HG02852 (cell line): ENCODE results near the gene PLCG2.
A peak's percentile ranks its signal among the peaks of the same experiment; 100 is the strongest.
"Not testable (repeated sequence)": the region's sequence is repeated elsewhere in the genome, so short reads cannot be mapped to it uniquely, and the experiment has no call there.

ENCODE experiments used
- ATAC-seq: cut with Tn5 transposase; IDR thresholded peaks from one replicate; pipeline ENCODE4 v1.9.1; 2021; ENCODE audit warnings: mild to moderate bottlenecking, moderate library complexity; ENCODE audit not compliant: unreplicated experiment

Gene PLCG2

DNA sequence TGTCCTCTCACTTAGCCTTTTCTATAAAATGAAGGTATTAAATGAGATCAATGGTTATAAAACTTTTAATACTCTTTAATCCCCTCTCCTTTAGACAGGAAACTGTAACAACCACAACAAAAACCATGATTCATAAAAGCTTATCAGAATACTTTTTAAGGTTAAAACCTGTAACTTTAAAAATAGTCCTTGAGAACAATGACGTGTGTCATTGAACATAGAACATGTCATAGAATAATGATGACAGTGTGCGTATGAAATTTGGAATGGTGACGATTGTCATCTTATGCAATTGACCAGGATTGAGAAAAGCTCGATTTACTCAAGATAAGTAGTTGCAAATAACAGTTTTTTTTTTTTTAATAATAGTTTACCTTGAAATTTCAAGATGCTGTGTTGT is 94.1 kb downstream of the PLCG2 start:
- ATAC-seq: no peak

DNA sequence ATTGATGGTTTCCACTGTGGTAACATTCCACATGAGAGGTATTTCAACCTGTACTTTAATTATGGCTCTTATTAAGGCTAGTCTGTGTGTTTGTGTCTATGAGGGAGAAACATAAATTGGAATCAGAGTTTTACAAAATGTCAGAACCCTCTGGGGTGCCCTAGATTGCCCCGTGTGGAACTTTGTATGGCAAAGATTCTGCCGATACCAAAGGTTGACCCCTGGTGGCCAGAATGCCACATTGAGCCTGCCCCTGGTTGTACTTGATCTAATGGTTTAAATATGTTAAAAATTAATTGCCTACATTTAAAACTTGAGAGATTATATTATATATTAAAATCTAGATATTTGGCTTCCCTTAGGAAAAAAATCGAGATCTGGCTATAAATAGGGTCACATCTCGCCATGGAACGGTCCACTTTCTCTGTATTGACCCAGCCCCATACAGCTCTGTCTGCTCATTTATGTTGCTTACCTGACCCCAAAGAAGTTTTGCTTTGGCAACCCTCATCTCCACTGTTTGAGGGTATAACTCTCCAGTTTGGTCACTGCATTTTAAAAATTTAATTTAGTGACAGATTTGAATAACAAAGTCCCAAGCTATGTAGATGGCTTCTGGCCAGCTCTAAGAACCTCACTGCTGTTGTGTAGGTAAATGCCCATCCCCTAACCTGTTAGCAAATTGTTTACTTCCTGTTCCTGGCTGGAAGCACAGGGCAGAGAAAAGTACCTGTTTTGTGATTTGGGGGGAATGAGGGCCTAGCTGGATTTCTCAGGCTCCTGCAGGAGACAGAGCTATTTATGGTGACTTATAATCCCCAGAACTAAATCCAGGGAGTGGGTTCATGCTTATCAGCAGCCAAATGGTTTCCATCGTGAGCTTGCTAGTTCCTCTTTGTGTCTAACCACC is 95.0 kb downstream of the PLCG2 start:
- ATAC-seq: peak; percentile 68

DNA sequence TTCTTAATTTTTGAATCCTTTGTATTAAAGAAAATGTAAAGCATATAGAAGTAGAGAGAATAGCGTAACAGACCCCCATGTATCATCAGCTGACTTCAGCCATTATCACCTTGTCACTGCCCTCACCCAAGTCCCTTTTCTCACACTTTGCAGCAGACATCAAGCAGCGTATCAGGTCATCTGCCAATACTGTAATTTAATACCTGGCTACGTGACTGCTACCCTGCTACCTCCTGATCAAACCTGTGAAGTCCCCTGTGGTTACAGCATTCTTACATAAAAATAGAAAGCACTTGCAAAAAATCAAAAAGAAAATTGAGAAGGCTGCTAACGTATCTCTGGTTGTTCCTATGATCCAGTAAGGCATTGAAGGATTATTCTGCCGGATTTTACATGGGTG is 96.4 kb downstream of the PLCG2 start:
- no peak for ATAC-seq

- no peak for ATAC-seq
Observed at GRCh38 chr16:81876273-81876900, 97.3 kb downstream of the PLCG2 start.

DNA sequence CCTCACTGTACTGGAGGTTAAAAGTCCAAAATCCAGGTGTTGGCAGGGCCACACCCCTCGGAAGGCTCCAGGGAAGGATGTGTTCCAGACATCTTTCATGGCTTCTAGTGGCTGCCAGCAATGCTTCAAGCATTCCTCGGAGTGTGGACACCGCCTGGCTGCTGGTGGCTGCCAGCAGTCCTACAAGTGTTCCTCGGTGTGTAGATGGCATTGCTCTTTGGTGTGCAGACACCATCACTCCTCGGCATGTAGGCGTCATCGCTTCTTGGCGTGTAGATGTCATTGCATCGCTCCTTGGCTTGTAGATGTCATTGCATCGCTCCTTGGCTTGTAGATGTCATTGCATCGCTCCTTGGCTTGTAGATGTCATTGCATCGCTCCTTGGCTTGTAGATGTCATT is 98.4 kb downstream of the PLCG2 start:
- ATAC-seq: not testable (repeated sequence)

DNA sequence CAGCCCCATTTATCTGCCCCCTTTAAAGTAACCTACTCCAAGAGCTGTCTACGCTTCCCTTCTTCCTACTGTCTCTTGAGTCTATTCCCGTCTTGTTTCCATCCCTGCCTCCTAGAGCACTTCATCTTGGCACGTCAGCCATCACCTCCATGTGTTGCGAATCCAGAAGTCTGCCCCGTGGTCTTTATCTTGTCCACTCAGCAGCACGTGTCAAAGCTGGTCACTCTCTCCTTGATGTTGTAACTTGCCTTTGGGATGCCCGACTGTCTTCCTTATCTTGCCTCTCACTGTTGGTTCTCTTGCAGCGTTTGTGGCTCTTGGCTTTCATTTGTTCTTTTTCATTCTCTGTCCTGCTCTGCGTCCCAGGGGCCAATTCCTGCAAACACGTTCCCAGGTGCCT is 99.4 kb downstream of the PLCG2 start:
- no peak for ATAC-seq

DNA sequence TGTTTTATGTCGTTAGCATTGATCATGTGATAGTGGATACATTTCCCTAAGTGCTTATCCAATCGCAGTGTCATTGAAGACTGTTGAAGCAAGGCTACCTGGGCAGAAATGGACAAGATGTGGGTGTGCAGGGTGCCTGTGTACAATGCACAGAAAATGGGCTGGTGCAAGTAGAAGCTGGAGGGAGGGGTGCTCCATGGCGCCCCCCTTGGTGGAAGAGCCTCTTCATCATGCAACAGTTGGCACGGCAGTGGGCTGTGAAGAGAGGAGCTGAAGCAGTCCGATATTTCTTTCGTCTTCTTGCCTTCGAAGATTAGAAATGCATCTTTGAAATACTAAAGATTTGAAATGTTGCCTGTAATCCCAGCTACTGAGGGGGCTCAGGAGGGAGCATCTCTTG is 100.5 kb downstream of the PLCG2 start:
- no peak for ATAC-seq

GRCh38 chr16:81880816-81881215 is 101.7 kb downstream of the PLCG2 start:
- ATAC-seq: no peak

- no peak for ATAC-seq
Observed at GRCh38 chr16:81881228-81881627, 102.1 kb downstream of the PLCG2 start.

GRCh38 chr16:81882559-81882958 is 103.5 kb downstream of the PLCG2 start:
- ATAC-seq: no peak

DNA sequence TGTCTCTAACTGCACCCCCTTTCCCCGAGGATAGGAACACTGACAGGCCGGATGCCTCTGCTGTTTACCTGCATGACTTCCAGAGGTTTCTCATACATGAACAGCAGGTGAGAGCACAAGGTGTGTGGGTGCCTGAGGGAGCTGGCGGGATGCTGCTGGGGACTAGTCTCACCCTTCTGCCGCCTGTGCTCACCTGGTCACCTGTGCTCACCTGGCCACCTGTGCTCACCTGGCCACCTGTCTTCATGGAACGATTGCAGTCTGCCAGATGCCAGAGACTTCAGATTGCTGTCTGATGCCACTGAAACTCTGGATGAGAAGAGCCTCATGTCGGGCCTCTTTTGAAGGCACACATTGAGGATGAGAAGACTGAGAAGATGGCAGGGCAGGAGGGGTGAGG is 104.1 kb downstream of the PLCG2 start:
- no peak for ATAC-seq

- ATAC-seq: no peak
Observed at GRCh38 chr16:81885976-81886586, 107.0 kb downstream of the PLCG2 start.

DNA sequence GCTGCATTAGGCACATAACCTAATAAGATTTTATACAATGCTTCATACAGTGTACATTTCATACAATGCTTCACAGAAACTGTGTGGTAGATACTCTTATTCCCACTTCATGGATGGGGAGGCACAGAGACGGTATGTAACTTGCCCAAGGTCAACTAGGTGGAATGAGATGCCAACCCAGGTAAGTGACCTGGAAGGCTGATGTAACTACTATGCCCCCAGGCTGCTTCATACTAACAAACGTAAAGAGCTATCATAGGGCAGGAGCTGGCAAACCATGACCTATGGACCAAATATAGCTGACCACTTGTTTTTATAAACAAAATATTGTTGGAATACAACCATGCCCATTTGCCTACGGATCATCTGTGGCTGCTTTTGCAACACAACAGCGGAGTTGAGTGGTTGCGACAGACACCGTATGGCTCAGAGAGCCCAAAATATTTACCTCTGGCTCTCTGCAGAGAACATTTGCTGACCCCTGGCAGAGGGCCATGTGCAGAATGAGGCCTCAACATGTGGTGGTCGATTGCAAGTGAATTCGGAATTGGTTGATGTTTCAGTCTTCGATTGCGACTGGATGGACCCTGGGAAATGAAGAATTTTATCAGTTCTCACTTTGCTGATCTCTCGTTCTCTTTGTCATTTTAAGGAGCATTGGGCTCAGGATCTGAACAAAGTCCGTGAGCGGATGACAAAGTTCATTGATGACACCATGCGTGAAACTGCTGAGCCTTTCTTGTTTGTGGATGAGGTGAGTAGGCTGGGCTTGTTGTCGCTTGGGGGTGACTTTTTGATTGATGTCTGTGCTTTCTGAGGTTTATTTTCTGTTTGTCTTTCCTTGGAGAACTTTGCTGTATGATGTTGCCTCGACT is 109.7 kb downstream of the PLCG2 start:
- ATAC-seq: no peak

DNA sequence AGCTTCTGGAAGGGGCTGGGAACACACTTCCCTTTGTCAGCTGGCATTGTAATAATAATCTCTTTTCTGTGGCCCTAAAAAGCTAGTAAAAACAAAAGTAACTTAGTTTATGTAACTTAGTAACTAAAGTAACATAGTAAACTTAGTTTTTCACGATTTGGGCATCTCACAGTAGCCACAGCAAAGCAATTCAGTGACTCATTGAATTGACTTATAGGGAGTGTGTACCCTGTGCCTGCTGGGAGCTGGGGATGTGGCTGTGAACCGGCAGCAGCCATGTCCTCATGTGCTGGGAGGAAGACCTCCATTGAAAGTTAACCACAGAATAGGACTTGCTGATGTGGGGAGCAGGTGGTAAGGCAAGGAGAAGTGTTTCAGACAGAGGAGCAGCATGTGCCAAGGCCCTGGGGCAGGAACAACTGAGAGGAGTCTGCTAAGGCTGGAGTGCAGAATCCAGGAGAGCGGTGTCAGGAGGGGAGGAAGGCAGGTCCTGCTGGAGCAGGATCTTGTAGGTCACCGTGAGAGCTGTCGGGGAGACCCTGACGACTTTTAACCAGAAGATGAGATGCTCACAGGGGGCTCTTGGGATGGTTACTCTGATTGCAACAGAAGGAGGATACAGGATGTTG is 112.8 kb downstream of the PLCG2 start:
- no peak for ATAC-seq

DNA sequence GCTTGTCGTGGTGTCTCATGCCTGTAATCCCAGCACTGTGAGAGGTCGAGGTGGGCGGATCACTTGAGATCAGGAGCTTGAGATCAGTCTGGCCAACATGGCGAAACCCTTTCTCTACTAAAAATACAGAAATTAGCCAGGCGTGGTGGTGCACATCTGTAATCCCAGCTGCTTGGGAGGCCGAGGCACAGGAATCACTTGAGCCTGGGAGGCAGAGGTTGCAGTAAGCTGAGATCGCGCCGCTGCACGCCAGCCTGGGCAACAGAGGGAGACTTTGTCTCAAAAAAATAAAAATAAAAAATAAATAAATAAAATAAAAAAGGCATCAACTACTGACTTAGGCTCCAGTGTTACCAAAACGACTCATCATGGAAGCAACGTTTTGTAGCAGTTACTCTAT is 115.5 kb downstream of the PLCG2 start:
- ATAC-seq: no peak

GRCh38 chr16:81896902-81897301 is 117.8 kb downstream of the PLCG2 start:
- ATAC-seq: no peak

DNA sequence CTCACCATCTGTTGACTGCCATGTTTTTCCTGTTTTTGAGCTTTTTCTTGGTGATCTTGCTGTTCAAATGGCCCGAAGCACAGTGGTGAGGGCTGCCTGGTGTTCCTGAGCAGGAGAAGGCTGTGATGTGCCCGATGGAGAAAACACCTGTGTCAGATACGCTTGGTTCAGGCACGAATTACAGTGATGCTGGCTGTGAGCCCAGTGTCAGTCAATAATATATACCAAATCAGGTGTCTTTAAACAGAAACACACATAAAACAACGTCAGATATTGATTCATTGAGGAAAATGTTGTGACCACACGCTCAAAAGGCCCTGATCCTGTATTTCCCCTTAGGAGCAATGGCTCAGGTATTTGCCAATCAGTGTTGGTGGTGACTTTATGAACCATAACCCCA is 120.5 kb downstream of the PLCG2 start:
- no peak for ATAC-seq

GRCh38 chr16:81900014-81900413 is 120.9 kb downstream of the PLCG2 start:
- no peak for ATAC-seq

DNA sequence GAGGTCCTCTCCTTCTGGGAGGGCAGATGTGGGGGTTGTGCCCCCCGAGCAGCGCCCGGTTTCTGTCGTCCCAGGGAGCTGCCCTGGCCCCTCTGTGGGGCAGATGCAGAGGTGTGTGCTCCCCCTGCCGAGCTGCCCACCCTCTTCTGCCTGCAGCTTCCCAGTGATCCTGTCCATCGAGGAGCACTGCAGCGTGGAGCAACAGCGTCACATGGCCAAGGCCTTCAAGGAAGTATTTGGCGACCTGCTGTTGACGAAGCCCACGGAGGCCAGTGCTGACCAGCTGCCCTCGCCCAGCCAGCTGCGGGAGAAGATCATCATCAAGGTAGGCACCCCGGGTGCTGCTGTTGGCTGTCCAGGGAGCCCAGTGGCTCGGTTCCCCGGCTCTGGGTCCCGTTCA is 121.4 kb downstream of the PLCG2 start:
- ATAC-seq: no peak

DNA sequence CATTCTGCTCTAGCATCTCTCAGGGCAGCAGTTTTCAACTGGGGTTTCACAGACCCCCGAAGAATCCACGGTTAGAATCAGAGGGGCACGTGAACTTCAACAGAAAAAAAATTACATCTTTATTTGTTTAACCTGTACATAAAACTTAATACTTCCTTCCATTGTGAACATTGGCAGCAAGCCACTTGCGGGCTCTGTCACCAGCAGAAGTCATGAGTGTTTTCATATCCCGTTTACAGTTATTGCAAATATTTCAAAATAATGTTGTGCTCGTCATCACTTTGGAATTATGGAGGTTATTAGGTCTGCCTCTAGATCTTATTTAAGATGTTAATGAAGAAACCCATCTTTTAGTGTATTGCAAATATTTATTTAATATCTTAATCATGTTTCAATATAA is 122.4 kb downstream of the PLCG2 start:
- ATAC-seq: no peak

GRCh38 chr16:81902025-81902424 is 122.9 kb downstream of the PLCG2 start:
- ATAC-seq: no peak
